K562 (cell line): ENCODE data around the gene CDH2. TPM values are rescaled to one million over a fixed set of nuclear protein-coding genes. Genes with fewer than 3 reads are reported as not detected.

ENCODE experiments used
- ATAC-seq: fragments of 200-7000 bp; cut with Tn5 transposase; 3 replicates; pipeline ENCODE4 v1.9.1; 2020; ENCODE audit warnings: moderate library complexity
- BruUV-seq: library from RNA; stranded (reverse); fragments of 400-500 nt; replicated peaks from 2 replicates; lab custom pipeline; 2021; lab: Mats Ljungman, UMichigan
- CTCF ChIA-PET: fragments of 300-600 bp; formaldehyde crosslinking; extraction: SDS; loops from one replicate; lab custom pipeline; 2021; ENCODE audit warnings: low intra/inter-chr PET ratio; lab: Yijun Ruan, JAX
- POLR2A ChIA-PET: fragments of 300-600, 350-650 bp; sonication (Branson Sonifier 250); formaldehyde crosslinking; extraction: SDS; loops from one replicate; lab custom pipeline; 2021; ENCODE audit warnings: antibody characterized with exemption, inconsistent platforms; lab: Yijun Ruan, JAX
- DNase-seq, 4 experiments: peaks; one replicate each; pipeline versions ENCODE4 v3.0.0 to v3.0.0-alpha.2; 2011 to 2018; ENCODE audit warnings: low spot score in 3 of 4, mixed read lengths in 3 of 4; ENCODE audit errors: extremely low read depth in 1 of 4
- FAIRE-seq: peaks from 2 replicates; lab custom pipeline; 2011; peaks lifted over from hg19 to GRCh38; lab: Jason Lieb, UNC
- H2AFZ ChIP-seq: 2 replicates; pipeline ENCODE4 v1.6.0; 2011; ENCODE audit warnings: low read depth, low read length, control low read depth, inconsistent platforms
- H3K27ac ChIP-seq: fragments of 200-600 bp; 3 replicates; pipeline ENCODE4 v1.8.0; 2011; ENCODE audit warnings: low read depth, mild to moderate bottlenecking, control low read depth, inconsistent platforms, low read length, moderate library complexity, mixed read lengths; ENCODE audit errors: extremely low read depth
- H3K27me3 ChIP-seq, 2 experiments: fragments of 300-600 bp in 1 of 2; 2 replicates in 1 of 2; 3 replicates in 1 of 2; pipeline versions ENCODE4 v1.6.0 to v1.8.0; 2011; ENCODE audit warnings: inconsistent platforms in 2 of 2, low read length in 2 of 2, mild to moderate bottlenecking in 1 of 2, mixed read lengths in 1 of 2, moderate library complexity in 1 of 2; ENCODE audit not compliant: control insufficient read depth in 2 of 2, insufficient read depth in 2 of 2
- H3K36me3 ChIP-seq: fragments of 300-600 bp; 3 replicates; pipeline ENCODE4 v1.8.0; 2011; ENCODE audit warnings: mild to moderate bottlenecking, low read length, inconsistent platforms; ENCODE audit not compliant: control insufficient read depth, insufficient read depth
- H3K4me1 ChIP-seq, 2 experiments: fragments of 200-600 bp in 1 of 2; replicated peaks in 1 of 2; 2 replicates in 1 of 2; 3 replicates in 1 of 2; pipeline versions ENCODE4 v1.5.1 to v1.8.0; 2011; ENCODE audit warnings: inconsistent platforms in 2 of 2, low read length in 2 of 2, mild to moderate bottlenecking in 1 of 2, mixed read lengths in 1 of 2, moderate library complexity in 1 of 2; ENCODE audit not compliant: control insufficient read depth in 2 of 2, insufficient read depth in 2 of 2
- H3K4me2 ChIP-seq: 2 replicates; pipeline ENCODE4 v1.6.1; 2011; ENCODE audit warnings: low read length, control low read depth, inconsistent platforms, mixed read lengths; ENCODE audit not compliant: insufficient read depth
- H3K4me3 ChIP-seq: fragments of 200-600 bp; sonication (generic), shearing (Covaris generic); 2 replicates; pipeline ENCODE4 v1.5.1; 2016; ENCODE audit warnings: control low read depth, inconsistent platforms
- H3K79me2 ChIP-seq: fragments of 200-600 bp; 3 replicates; pipeline ENCODE4 v1.8.0; 2011; ENCODE audit warnings: low read length, inconsistent platforms; ENCODE audit not compliant: control insufficient read depth, insufficient read depth
- H3K9ac ChIP-seq, 2 experiments: 2 replicates each; pipeline versions ENCODE4 v1.6.0 to v1.6.1; 2011; ENCODE audit warnings: low read depth in 2 of 2, low read length in 2 of 2, control low read depth in 1 of 2, inconsistent platforms in 1 of 2, mild to moderate bottlenecking in 1 of 2, mixed read lengths in 1 of 2; ENCODE audit not compliant: insufficient read depth in 1 of 2
- H3K9me1 ChIP-seq: one replicate; pipeline ENCODE4 v1.6.0; 2011; ENCODE audit warnings: inconsistent platforms, mild to moderate bottlenecking, low read length, moderate library complexity; ENCODE audit not compliant: control insufficient read depth, insufficient read depth
- H3K9me3 ChIP-seq: replicated peaks from 2 replicates; pipeline ENCODE4 v1.5.1; 2011; ENCODE audit warnings: low read depth, low read length, inconsistent platforms; ENCODE audit not compliant: control insufficient read depth, insufficient read depth
- H4K20me1 ChIP-seq: replicated peaks from 2 replicates; pipeline ENCODE4 v1.6.1; 2011; ENCODE audit warnings: low read length, inconsistent platforms, mixed read lengths; ENCODE audit not compliant: control insufficient read depth, insufficient read depth
- NONO ChIP-seq, 2 experiments: fragments of 200-400 bp in 1 of 2; fragments of 450-650 bp in 1 of 2; formaldehyde crosslinking in 1 of 2; IDR thresholded peaks; 2 replicates each; pipeline ENCODE4 v1.6.1; 2017; ENCODE audit warnings: low read depth in 2 of 2, mild to moderate bottlenecking in 2 of 2, moderate library complexity in 2 of 2, low read length in 1 of 2
- RBM14 ChIP-seq: fragments of 200-400 bp; formaldehyde crosslinking; IDR thresholded peaks from 2 replicates; pipeline ENCODE4 v1.6.1; 2018; ENCODE audit warnings: low read depth, mild to moderate bottlenecking, low read length, moderate library complexity, borderline replicate concordance; ENCODE audit not compliant: insufficient read depth
- RFX1 ChIP-seq: fragments of 450-650 bp; IDR thresholded peaks from 2 replicates; pipeline ENCODE4 v1.6.1; 2016; ENCODE audit warnings: mild to moderate bottlenecking, moderate library complexity
- WGBS: fragments of 100-300 bp; shearing (Covaris generic); methylation state at CpG from one replicate; pipeline ENCODE4 v1.1.6; 2016; ENCODE audit warnings: low coverage, mixed read lengths; ENCODE audit not compliant: insufficient coverage; ENCODE audit errors: missing lambda C conversion rate; 5-methylcytosine and 5-hydroxymethylcytosine counted together
- in situ Hi-C: fragments of 300-500 bp; cut with MboI; formaldehyde crosslinking; loops from 4 replicates; pipeline ENCODE4 v1.15.0; 2018; ENCODE audit warnings: inconsistent platforms, mixed read lengths
- intact Hi-C: fragments of 100-400 bp; cut with micrococcal nuclease; formaldehyde crosslinking; loops from 2 replicates; pipeline ENCODE4 v1.14.2; 2022
- polyA plus RNA-seq, 8 experiments: library from polyadenylated mRNA; depleted of rRNA in 4 of 8; stranded (reverse) in 5 of 8; unstranded in 3 of 8; fragments of >200 nt; fragmentation: Nextera tagmentation in 2 of 8; fragmentation: Illumina TruSeq in 1 of 8; extraction: Ambion mirVana in 2 of 8; extraction: Trizol in 1 of 8; gene quantifications; 2 replicates each; pipeline versions ENCODE4 v1.2.1 to v1.2.3, GENCODE V29; 2011 to 2014; ENCODE audit warnings: inconsistent platforms in 1 of 8, missing spikeins in 1 of 8
- total RNA-seq, 7 experiments: library from RNA; depleted of rRNA in 6 of 7; stranded (reverse); fragments of >200 nt in 6 of 7; fragmentation: Illumina TruSeq in 2 of 7; extraction: Trizol in 2 of 7; gene quantifications; 2 replicates each; pipeline versions ENCODE4 v1.2.1 to v1.2.3, GENCODE V29; 2011 to 2021; ENCODE audit warnings: low replicate concordance in 1 of 7
- TF ChIP-seq, protein P1 (sequence below), 2 experiments: fragments of 450-650 bp in 1 of 2; sonication (generic) in 1 of 2; formaldehyde crosslinking in 1 of 2; IDR thresholded peaks in 1 of 2; conservative IDR thresholded peaks in 1 of 2; 2 replicates each; pipeline versions ENCODE4 v1.6.1 to v1.8.1; 2016 to 2023; ENCODE audit warnings: mild to moderate bottlenecking in 2 of 2, moderate library complexity in 2 of 2, inconsistent platforms in 1 of 2, missing genetic modification reagents in 1 of 2

The CDH2 gene
- total and polyA plus RNA-seq, 9 of the 15 experiments (the other 6 are each of a cell fraction or from before 2014, with no cell fraction given), result 0.04 TPM; not detected in 8

GRCh38 chr18:28175930-28176697, 816 bp downstream of the CDH2 start (continued):
- no peak for TF ChIP-seq RBM14
- no peak for TF ChIP-seq NONO (IDR thresholded peaks at IDR 0.05; ENCODE audit: low read depth in 2 of 2, low read length in 1 of 2)
- TF ChIP-seq, protein P1, sequence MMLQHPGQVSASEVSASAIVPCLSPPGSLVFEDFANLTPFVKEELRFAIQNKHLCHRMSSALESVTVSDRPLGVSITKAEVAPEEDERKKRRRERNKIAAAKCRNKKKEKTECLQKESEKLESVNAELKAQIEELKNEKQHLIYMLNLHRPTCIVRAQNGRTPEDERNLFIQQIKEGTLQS (IDR thresholded peaks at IDR 0.05), result no peak
- TF ChIP-seq, protein P1 (CRISPR knock-in tag; conservative IDR thresholded peaks at IDR 0.05), result no peak

GRCh38 chr18:28175150-28175929, 1.6 kb downstream of the CDH2 start:
- BruUV-seq, result no TSS peak
- intact Hi-C loops, result no loop called here
- no peak for TF ChIP-seq RFX1
- TF ChIP-seq, all 486 proteins: peak for 0
- no peaks in the 10 kb centered on the region for H3K36me3 ChIP-seq
- ATAC-seq (no peak), DNase-seq (no peak), FAIRE-seq (no peak)
- no peaks in the 10 kb centered on the region for H3K4me1 ChIP-seq
- no peak overlapping the region for H2AFZ ChIP-seq
- no peak overlapping the region for H3K9ac ChIP-seq
- ChIA-PET CTCF (no interaction called here), POLR2A (no interaction called here)
- no peak overlapping the region for H3K4me2 ChIP-seq
- H3K27ac ChIP-seq, result no peak overlapping the region
- H3K4me3 ChIP-seq, result no peak overlapping the region
- in situ Hi-C loops, result no loop called here
- H3K79me2 ChIP-seq, result no peaks in the 10 kb centered on the region
- no peaks in the 10 kb centered on the region for H4K20me1 ChIP-seq
- WGBS, result 8% methylated on average over 38 of the region's 53 CpGs
- no peaks in the 10 kb centered on the region for H3K9me1 ChIP-seq
- no peaks in the 10 kb centered on the region for H3K27me3 ChIP-seq
- no peaks in the 10 kb centered on the region; the same call in 1 of the 2 replicates for H3K9me3 ChIP-seq
